SW 1271 (cell line): ENCODE data around the gene IGF2BP2.
"Not testable (repeated sequence)": the region's sequence is repeated elsewhere in the genome, so short reads cannot be mapped to it uniquely, and the experiment has no call there.

Experiments
- DNase-seq, 2 experiments: peaks; one replicate each; lab custom pipeline; 2025; lab: John Stamatoyannopoulos, UW

Gene IGF2BP2

GRCh38 chr3:185712337-185712736, 112.5 kb downstream of the IGF2BP2 start:
- no peak for DNase-seq

- peak in 1 of 2 experiments; percentile 39 for DNase-seq
Measured at GRCh38 chr3:185711255-185711870, 113.5 kb downstream of the IGF2BP2 start.

GRCh38 chr3:185709251-185709955, 115.4 kb downstream of the IGF2BP2 start:
- peak in 1 of 2 experiments; percentile 28 for DNase-seq

DNA sequence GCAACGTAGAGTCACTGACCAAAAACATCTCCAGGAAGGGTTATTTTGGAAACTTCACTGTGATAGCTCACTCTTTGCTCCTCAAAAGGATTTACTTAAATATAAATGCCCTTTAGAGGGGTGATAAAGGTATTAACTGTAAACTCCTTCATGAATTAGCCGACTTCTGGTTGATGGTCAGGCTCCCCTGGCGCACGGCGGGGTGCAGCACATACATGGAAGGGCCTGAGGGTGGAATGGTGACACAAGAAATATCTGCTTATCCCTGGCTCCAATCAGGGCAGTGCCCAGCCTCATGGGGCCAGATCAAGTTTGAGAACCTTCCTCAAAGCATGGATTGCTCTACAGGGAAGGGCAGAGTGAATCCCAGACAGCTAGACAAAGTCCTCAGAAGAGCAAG, 116.5 kb downstream of the IGF2BP2 start:
- no peak for DNase-seq

- no peak for DNase-seq
Measured at GRCh38 chr3:185705498-185705897, 119.3 kb downstream of the IGF2BP2 start.

- DNase-seq: peak in 1 of 2 experiments; percentile 37
Measured at GRCh38 chr3:185702262-185703225, 122.3 kb downstream of the IGF2BP2 start.

DNA sequence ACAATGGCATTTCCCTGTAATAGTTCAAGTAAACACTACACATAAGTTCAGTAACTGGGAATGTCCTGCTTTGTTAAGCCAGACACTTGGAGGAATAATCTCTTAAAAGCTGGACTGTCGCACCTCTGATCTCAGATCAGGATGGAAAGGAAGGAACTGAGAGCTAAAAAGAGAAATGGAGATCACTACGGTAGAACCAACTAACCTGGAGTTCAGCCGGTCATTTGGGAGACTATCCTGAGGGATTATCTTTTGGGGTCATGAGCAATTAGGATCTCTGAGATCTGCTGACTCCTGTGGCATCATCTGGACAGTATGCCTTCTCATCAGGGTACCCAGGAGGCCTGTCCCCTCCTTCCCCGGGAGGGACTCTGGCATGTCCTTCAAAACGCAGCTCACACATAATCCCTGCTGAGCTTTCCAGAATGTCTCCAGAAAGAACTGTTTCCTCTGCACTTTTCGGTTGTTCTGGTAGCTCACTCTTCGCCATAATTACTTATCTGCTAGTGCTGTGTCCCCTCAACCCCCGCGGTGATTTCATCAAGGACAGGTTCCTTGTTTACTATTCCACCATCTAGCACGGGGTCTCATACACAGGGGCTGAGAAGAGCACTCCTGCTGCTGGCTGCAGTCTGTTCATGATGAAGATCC, 123.1 kb downstream of the IGF2BP2 start:
- no peak for DNase-seq

DNA sequence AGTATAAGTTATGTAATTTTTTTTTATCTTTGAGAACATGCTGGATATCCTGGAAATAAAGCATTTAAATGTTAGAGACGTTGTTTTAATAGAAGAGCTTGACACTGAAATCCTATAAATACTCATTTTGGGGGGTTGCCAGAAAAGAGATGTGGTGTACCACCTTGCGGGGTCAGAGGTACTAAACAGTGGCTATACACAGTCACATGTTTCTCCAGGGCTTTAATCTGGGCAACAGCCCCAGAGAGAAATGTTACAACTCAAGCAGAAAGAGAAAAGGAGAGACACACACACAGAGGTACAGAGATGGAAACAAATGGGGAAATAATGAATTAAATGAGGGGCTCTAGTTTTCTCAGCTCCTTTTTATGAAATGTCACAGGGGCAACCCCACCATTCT, 124.9 kb downstream of the IGF2BP2 start:
- DNase-seq: no peak

- not testable (repeated sequence) for DNase-seq
Measured at GRCh38 chr3:185697228-185697627, 127.6 kb downstream of the IGF2BP2 start.

DNA sequence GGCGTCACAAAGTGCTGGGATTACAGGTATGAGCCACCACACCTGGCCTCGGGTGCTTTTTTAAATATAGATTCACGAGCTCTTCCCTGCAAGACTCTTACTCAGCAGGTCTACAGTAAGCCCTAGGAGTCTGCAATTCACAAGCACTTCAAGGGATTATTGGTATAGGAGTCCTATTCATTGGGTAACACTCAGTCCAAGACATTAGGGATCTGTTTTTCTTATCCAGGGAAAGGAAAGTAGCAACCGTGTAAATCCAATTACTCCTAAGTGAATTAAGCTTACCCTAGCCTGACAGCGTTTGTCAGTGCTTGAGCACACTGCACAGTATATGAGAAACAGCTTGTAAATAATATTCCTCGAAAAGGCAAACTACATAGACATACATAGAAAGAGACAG, 128.8 kb downstream of the IGF2BP2 start:
- no peak for DNase-seq

- DNase-seq: peak in 1 of 2 experiments; percentile 45
Measured at GRCh38 chr3:185693985-185694653, 130.7 kb downstream of the IGF2BP2 start.

- DNase-seq: no peak
Measured at GRCh38 chr3:185691622-185692021, 133.2 kb downstream of the IGF2BP2 start.

DNA sequence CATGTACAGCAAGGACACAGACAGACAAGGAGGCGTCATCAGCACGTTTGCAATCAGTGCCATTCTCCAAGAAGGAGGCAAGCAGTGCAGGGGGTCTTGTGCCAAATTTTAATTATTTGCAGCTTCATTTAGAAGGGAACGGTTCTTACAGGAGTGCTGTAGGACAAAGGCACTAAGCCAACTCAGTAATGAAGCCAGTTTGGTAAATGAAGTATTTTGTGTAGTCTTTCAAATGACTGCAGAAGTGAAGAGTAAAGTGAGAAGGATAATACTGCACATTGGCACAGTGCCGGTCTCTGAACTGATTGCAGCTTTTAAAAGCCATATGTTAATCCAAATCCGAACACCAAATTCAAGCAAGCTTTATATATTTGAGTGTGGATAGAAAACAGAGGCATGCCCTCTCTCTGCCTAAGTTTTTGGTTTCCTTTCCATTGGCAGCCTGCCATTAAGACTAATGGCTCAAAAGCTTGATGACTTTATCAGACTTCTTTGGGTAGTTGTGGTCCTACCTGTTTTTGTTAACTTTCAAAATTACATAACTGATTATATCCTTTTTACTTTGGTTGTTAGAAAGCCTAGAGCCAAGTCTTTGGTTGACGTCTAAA, 137.5 kb downstream of the IGF2BP2 start:
- DNase-seq: no peak

- no peak for DNase-seq
Measured at GRCh38 chr3:185685231-185686035, 139.4 kb downstream of the IGF2BP2 start.

- no peak for DNase-seq
Measured at GRCh38 chr3:185680231-185680630, 144.6 kb downstream of the IGF2BP2 start.

DNA sequence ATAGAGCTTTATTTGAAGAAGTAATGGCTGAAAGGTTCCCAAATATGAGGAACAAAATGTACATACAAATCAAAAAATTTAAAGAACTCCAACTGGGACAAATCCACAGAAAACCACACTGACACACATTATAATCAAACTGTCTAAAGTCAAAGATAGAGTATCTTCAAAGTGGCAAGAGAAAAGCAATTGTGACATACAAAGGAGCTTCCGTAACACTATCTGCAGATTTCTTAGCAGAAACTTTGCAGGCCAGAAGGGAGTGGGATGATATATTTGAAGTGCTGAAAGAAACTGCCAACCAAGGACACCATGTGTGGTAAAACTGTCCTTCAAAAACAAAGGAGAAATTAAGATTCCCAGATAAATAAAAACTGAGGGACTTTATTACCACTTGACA, 146.8 kb downstream of the IGF2BP2 start:
- no peak for DNase-seq

- DNase-seq: peak in 1 of 2 experiments; percentile 78
Measured at GRCh38 chr3:185677146-185677829, 147.6 kb downstream of the IGF2BP2 start.

- no peak for DNase-seq
Measured at GRCh38 chr3:185667574-185667973, 157.3 kb downstream of the IGF2BP2 start.

DNA sequence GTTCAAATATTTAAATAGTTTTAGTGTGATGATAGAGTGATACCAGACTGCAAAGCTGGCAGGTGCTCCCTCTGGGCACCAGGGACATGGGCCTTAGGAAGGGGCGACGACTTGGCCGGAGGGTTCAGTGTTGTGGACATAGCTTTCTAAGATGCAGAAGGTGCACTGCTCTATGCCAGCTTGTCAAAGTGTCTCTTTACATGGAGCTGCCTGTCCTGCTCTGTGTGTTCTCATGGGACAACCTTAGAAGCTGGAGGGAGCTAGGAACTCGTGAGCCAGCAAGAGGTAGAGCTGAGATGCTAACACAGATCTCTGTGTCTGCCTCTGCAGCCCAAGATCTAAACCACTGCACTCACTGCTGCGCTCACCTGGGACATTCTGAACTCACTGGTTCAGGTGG, 160.9 kb downstream of the IGF2BP2 start:
- DNase-seq: no peak

DNA sequence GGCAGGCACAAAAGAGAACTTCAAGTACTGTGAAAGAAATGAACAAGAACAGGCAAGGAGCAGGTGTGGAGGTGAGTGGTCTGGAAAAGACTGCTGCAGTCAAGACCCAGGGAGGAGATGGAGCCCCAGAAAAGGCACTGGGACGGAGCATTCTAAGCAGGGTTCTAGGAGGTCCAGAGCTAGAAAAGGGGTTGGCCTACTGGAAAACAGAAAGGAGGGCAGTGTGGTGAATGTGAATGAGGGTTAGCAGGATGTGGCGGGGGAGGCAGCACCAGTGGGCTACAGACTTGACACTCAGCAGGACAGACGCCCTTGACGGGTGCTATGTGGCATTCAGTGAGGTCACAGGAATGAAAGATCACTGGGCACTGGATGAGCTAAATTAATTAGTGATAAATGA, 163.1 kb downstream of the IGF2BP2 start:
- no peak for DNase-seq
